Astrocyte of the spinal cord (primary cell): ENCODE data around the gene S100A14.

Source experiments
- DNase-seq: peaks from one replicate; pipeline ENCODE4 v3.0.0; 2011; ENCODE audit warnings: low read depth, low spot score
- H3K4me3 ChIP-seq: 2 replicates; pipeline ENCODE4 v1.5.1; 2011; ENCODE audit warnings: low read depth, mild to moderate bottlenecking, low read length, moderate library complexity
- in situ Hi-C: cut with HindIII; loops from 2 replicates; pipeline ENCODE4 v1.10.0; 2017; ENCODE audit warnings: low sequenced_read_pairs
- TF ChIP-seq, protein P1 (sequence below): IDR thresholded peaks from 2 replicates; pipeline ENCODE4 v1.5.1; 2012; ENCODE audit warnings: low read depth, mild to moderate bottlenecking, low read length, inconsistent platforms

Gene S100A14

GRCh38 chr1:153626904-153627714 lies 11.0 kb upstream of the S100A14 start, which contains the start of gene S100A13:
S100A13 (minus strand) TSS chr1:153627505; CDS start chr1:153626472, 1,033 bp downstream.
- DNase-seq, result peak; percentile 96
- peak within 1 kb of the TSS; percentile 74 for H3K4me3 ChIP-seq
- TF ChIP-seq, protein P1, sequence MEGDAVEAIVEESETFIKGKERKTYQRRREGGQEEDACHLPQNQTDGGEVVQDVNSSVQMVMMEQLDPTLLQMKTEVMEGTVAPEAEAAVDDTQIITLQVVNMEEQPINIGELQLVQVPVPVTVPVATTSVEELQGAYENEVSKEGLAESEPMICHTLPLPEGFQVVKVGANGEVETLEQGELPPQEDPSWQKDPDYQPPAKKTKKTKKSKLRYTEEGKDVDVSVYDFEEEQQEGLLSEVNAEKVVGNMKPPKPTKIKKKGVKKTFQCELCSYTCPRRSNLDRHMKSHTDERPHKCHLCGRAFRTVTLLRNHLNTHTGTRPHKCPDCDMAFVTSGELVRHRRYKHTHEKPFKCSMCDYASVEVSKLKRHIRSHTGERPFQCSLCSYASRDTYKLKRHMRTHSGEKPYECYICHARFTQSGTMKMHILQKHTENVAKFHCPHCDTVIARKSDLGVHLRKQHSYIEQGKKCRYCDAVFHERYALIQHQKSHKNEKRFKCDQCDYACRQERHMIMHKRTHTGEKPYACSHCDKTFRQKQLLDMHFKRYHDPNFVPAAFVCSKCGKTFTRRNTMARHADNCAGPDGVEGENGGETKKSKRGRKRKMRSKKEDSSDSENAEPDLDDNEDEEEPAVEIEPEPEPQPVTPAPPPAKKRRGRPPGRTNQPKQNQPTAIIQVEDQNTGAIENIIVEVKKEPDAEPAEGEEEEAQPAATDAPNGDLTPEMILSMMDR, result peak; percentile 79
- in situ Hi-C loops, result no loop called here

- in situ Hi-C loops, result no loop called here
- TF ChIP-seq, protein P1, result no peak
- no peak for DNase-seq
- peak overlapping the region; percentile 74 for H3K4me3 ChIP-seq
Measured at GRCh38 chr1:153626477-153626903, 10.4 kb upstream of the S100A14 start.

- TF ChIP-seq, protein P1, result no peak
- no peak for DNase-seq
- in situ Hi-C loops, result no loop called here
- no peak overlapping the region for H3K4me3 ChIP-seq
Measured at GRCh38 chr1:153624965-153625611, 9.0 kb upstream of the S100A14 start.

DNA sequence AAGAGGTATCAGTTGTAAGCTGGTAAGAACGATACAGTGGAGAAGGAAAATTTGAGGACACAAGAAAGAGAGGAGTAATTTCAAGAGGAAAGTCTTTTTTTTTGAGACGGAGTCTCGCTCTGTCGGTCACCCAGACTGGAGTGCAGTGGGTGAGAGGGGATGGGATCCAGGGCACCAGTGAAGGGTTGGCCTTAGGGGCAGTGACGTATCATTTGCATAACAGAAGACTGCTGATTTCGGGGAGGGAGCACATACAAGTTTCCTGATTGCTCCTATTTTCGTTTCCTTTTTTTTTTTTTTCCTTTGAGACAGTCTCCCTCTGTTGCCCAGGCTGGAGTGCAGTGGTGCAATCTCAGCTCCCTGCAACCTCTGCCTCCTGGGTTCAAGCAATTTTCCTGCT lies 7.0 kb upstream of the S100A14 start:
- TF ChIP-seq, protein P1, result no peak
- in situ Hi-C loops, result no loop called here
- no peak overlapping the region for H3K4me3 ChIP-seq
- no peak for DNase-seq

DNA sequence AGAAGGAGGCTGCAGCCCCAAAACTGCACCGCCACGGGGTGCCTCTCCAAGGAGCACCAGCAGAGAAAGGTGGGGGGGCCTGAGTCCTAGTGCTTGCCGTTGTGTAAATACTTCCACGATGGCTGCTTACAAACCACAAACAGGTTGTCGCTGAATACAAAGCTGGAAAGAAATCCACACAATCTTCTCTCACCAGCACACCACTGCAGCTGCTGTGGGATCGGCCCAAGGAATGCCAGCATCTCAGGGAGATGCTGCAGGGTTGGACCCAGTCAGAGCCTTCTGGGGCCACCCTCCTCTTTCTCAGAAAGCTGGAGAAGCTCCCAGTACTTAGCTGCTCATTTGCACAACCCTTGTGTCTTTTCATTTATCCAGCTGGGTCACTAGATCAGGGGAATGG lies 3.0 kb upstream of the S100A14 start:
- no peak for DNase-seq
- no peak overlapping the region for H3K4me3 ChIP-seq
- in situ Hi-C loops, result no loop called here
- TF ChIP-seq, protein P1, result no peak

DNA sequence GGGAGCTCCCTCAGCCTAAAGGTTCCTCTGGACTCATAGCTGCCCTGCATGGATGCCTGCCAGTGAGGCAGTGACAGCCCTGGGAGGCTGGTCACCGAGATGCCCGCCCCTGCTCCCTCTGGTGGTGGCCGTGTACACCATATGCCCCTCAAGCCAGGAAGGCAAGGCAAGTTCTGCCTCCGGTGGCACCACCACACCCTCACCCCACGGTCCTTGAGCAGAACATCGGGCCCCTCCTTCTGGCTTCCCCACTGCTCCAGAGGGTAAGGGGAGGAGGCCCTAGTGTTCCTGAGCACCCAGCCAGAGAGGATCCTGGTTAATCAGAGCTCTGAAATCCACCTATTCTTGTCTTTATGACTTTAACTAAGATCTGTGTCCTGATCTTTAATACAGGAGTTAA lies 1.5 kb upstream of the S100A14 start:
- in situ Hi-C loops, result no loop called here
- DNase-seq, result peak; percentile 61
- TF ChIP-seq, protein P1, result peak; percentile 89
- H3K4me3 ChIP-seq, result no peak overlapping the region
